Effector memory CD4-positive, alpha-beta T cell (primary cell): ENCODE results near the gene BDKRB2.

Source experiments
- DNase-seq, 3 donors: peaks; one replicate each; pipeline ENCODE4 v3.0.0-alpha.2; 2020
- H3K27ac ChIP-seq: 2 replicates; pipeline ENCODE4 v1.7.0; 2013; ENCODE audit warnings: mild to moderate bottlenecking, low read length, moderate library complexity; ENCODE audit not compliant: insufficient read depth, poor library complexity, severe bottlenecking
- H3K27me3 ChIP-seq: replicated peaks from 2 replicates; pipeline ENCODE4 v1.7.0; 2013; ENCODE audit warnings: mild to moderate bottlenecking, low read length; ENCODE audit not compliant: insufficient read depth, control insufficient read depth, poor library complexity, severe bottlenecking
- H3K36me3 ChIP-seq: 2 replicates; pipeline ENCODE4 v1.7.0; 2013; ENCODE audit warnings: mild to moderate bottlenecking, low read length, moderate library complexity; ENCODE audit not compliant: control insufficient read depth, insufficient read depth
- H3K4me1 ChIP-seq: 2 replicates; pipeline ENCODE4 v1.7.0; 2013; ENCODE audit warnings: low read length, mild to moderate bottlenecking; ENCODE audit not compliant: control insufficient read depth, insufficient read depth, poor library complexity, severe bottlenecking
- H3K4me3 ChIP-seq: 2 replicates; pipeline ENCODE4 v1.7.0; 2013; ENCODE audit warnings: low read length, low read depth, mild to moderate bottlenecking; ENCODE audit not compliant: insufficient read depth, poor library complexity, severe bottlenecking
- H3K9me3 ChIP-seq: 2 replicates; pipeline ENCODE4 v1.7.0; 2013; ENCODE audit warnings: mild to moderate bottlenecking, low read length, moderate library complexity; ENCODE audit not compliant: control insufficient read depth

Gene BDKRB2

DNA sequence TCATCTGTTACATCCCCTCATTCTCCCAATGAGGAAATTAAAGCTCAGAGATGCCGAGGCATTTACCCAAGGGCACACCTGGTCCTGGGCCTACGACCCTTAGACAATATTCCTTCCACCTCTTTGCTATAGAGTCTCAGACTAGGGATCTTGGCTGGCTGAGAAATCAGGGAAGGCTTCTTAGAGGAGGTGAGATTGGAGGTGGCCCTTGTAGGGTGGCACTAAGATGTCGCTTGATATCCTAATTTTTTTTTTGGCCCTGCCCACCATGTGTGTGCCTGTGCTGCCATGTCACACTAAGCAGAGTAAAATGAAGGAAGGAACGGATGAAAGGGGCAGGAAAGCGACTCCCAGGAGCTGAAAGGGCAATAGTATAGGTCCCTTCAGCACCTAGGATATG lies 20.6 kb downstream of the BDKRB2 start:
- Histone ChIP-seq H3K9me3 (no peaks in the 10 kb centered on the region), H3K36me3 (no peaks in the 10 kb centered on the region), H3K27me3 (no peaks in the 10 kb centered on the region), H3K4me3 (no peak overlapping the region), H3K27ac (no peak overlapping the region), H3K4me1 (no peaks in the 10 kb centered on the region)
- DNase-seq: no peak

DNA sequence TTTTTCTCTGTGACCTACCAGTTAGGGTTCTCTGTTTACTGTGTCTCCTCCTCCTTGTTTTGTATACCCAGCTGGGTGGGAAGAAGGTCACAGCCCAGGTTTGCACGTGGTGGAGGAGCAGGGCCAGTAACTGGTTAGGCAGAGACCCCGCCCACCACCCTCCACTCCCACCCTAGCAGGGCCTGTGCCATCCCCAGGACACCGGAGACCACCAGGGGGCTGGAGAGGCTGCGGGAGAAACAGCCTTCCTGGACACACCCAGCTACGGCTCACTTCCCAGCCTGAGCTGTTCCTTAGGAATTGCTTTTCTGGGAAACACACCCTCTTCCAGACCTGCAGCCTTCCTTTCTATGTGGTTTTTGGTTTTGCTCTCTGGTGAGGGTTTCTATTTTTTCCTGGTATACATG lies 21.1 kb downstream of the BDKRB2 start:
- Histone ChIP-seq H3K27ac (no peak overlapping the region), H3K27me3 (no peaks in the 10 kb centered on the region), H3K9me3 (no peaks in the 10 kb centered on the region), H3K36me3 (no peaks in the 10 kb centered on the region), H3K4me3 (no peak overlapping the region), H3K4me1 (no peaks in the 10 kb centered on the region)
- DNase-seq: no peak

DNA sequence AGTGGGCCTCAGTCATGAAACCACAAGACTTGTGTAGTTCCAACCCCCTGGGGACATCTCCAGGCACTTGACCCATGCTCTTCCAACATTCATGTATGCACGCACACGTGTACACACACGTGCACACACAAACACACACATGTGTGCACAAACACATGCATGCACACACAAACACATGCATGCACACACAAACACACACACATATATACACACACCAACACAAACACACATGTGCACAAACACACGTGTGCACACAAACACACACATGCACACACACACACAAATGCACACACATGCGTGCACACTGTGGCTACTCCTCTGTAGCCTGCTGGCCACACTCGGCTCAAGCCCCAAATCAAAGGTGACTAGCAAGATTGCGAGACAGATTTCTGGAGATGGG lies 22.8 kb downstream of the BDKRB2 start:
- Histone ChIP-seq H3K9me3 (no peaks in the 10 kb centered on the region), H3K36me3 (no peaks in the 10 kb centered on the region), H3K4me3 (no peak overlapping the region), H3K27me3 (no peaks in the 10 kb centered on the region), H3K4me1 (no peaks in the 10 kb centered on the region), H3K27ac (no peak overlapping the region)
- DNase-seq: no peak

DNA sequence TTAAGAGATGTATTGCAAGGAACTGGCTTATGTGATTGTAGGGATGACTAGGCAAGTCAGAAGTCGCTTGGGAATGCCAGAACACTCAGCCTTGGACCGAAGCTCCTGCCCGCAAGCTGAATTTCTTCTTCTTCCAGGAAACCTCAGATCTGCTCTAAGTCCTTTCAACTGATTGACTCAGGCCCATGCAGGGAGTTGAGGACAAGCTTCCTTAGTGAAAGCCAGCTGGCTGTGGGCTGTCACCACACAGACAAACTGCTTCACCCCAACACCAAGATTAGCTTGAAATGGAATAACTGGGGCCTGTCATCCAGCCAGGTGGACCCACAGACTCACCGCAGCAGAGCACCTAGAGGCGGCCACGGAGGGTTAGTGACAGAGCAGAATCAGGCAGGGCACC lies 24.7 kb downstream of the BDKRB2 start:
- no peaks in the 10 kb centered on the region for H3K36me3 ChIP-seq
- no peak for DNase-seq
- H3K4me3 ChIP-seq: no peak overlapping the region
- no peaks in the 10 kb centered on the region for H3K4me1 ChIP-seq
- no peaks in the 10 kb centered on the region for H3K27me3 ChIP-seq
- H3K9me3 ChIP-seq: no peaks in the 10 kb centered on the region
- H3K27ac ChIP-seq: no peak overlapping the region

DNA sequence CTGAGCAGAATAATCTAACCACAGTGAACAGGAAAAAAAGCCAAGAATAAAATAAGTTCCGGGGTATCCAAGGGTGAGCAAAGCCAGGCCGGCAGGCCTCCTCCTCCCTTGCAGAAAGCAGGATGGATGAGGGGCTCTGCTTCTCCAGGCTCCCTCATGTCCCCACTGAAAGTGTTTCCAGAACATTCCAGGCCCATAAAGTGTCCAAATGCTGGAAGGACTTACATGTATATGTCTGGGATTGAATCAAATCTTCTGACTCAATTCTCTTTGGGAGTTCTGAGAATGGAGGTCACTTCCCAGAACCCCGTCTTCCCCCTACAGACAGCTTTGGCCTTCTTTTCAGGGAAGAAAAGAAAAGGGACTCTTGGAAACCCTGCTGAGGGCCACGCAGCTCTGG lies 26.4 kb downstream of the BDKRB2 start:
- no peak for DNase-seq
- no peak overlapping the region for H3K4me3 ChIP-seq

DNA sequence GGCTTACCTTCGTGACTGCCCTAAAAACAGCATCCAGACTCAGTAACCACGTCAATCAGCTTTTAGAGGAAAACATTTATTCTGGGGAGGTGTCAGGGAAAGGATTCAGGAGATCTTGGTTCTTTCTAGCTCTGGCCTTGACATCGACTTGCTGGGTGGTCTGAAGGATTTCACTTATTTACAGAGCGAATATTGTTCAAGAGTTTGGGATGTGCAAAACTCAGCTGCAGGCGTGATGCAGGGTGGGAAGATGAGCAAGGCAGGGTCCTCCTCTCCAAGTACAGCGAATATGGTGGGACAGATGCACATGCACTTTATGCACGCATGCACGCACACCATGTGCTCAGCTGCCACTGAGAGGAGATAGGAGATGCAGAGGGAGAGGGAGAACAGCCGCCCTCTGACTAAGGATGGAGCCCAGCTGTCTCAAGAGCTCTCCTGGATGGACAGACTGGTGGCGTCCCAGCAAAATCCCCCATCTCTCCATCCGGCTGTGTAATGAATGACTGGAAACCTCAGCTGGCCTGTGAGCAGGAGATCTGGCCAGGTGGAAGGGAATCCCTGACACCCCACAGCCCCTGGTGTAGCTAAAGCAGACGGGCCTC lies 27.0 kb downstream of the BDKRB2 start:
- Histone ChIP-seq H3K9me3 (no peaks in the 10 kb centered on the region), H3K27me3 (no peaks in the 10 kb centered on the region), H3K4me1 (no peaks in the 10 kb centered on the region), H3K36me3 (no peaks in the 10 kb centered on the region), H3K27ac (no peak overlapping the region), H3K4me3 (no peak overlapping the region)
- no peak for DNase-seq

More for the DNA sequence above, 26.4 kb downstream of the BDKRB2 start:
- Histone ChIP-seq H3K27me3 (no peaks in the 10 kb centered on the region), H3K27ac (no peak overlapping the region), H3K36me3 (no peaks in the 10 kb centered on the region), H3K9me3 (no peaks in the 10 kb centered on the region), H3K4me1 (no peaks in the 10 kb centered on the region)

DNA sequence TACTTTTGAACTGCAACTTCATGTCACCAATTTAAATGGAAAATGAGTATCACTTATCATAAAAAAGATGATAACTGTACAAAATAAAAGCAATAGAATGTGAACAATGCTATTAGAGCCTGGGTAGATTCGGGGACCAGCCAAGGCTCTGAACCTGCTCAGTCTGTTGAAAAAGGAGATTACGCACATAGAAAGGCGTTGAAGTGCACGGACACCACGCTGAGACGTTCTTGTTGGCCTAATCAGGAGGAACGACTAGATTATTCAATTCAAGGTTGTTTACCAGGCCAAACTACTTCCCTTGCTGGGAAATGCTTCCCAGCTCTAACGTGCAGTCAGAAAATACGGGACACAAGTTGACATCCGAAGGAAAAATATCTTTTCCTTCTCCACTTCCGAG lies 27.9 kb downstream of the BDKRB2 start:
- Histone ChIP-seq H3K36me3 (no peaks in the 10 kb centered on the region), H3K27me3 (no peaks in the 10 kb centered on the region)

DNA sequence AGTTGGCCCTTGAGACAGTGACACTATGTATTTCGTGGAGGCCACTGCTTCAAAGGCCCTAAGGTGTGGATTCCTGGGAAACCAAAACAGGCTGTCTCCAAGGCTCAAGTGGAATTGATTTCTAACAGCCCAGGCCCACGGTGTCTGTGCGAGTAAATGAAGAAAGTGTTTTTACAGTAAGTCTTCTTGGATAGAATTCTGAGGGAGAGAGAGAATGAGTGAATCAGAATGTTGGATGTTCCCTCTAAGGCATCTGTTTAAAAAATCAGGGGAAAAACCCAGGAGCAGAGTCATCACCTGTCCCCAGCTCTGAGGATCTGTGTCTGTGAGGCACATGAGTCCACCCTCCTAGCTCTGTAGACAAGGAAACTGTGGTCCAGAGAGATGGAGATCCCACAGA lies 29.0 kb downstream of the BDKRB2 start:
- Histone ChIP-seq H3K27me3 (no peaks in the 10 kb centered on the region), H3K4me1 (no peaks in the 10 kb centered on the region), H3K27ac (no peak overlapping the region), H3K4me3 (no peak overlapping the region), H3K9me3 (no peaks in the 10 kb centered on the region), H3K36me3 (no peaks in the 10 kb centered on the region)
- DNase-seq: no peak

More for the DNA sequence above, 27.9 kb downstream of the BDKRB2 start:
- H3K27ac ChIP-seq: no peak overlapping the region
- no peak for DNase-seq
- no peaks in the 10 kb centered on the region for H3K9me3 ChIP-seq
- no peak overlapping the region for H3K4me3 ChIP-seq
- no peaks in the 10 kb centered on the region for H3K4me1 ChIP-seq

DNA sequence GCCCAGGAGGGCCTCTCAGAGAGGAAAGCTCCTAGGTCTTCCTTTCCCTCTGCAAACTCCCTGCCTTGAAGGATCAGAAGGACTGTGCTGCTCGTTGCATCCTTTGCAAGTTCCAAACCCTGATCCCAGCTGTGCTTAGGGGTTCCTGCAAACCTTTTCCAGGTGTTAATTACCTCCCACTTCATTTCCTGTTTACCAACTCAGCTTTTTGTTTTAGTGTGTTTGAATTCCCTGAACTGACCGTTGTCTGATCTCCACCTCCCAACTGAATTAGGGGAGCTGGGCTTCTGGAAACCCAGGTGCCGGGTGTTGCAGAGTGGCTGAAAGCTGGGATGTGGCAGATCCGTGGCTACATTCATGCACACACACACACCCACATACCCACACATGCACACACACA lies 30.8 kb downstream of the BDKRB2 start:
- no peaks in the 10 kb centered on the region for H3K36me3 ChIP-seq
- H3K9me3 ChIP-seq: no peaks in the 10 kb centered on the region
- H3K27me3 ChIP-seq: no peaks in the 10 kb centered on the region
- DNase-seq: no peak
- H3K27ac ChIP-seq: no peak overlapping the region
- no peak overlapping the region for H3K4me3 ChIP-seq
- no peaks in the 10 kb centered on the region for H3K4me1 ChIP-seq

DNA sequence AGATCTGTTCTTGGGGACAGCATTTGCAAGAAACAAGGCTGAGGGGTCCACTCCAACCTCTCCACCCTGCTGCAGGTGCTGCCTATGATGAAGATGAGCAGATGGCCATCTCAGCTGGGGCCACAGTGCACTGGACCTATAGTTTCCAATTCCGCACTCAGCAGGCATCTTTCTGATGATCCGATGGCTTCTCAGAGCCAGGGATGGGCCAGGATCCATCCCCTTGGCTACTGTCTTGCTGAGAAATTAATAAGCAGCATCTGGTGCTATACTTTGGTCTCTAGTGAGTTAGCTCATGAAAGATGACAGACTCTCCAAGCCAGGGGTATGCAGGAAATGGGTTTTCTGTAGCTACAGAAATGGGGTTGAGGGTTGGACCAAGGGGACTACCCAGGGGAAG lies 33.0 kb downstream of the BDKRB2 start:
- no peak overlapping the region for H3K4me3 ChIP-seq
- no peak overlapping the region for H3K27ac ChIP-seq
- no peaks in the 10 kb centered on the region for H3K36me3 ChIP-seq
- no peaks in the 10 kb centered on the region for H3K27me3 ChIP-seq
- no peaks in the 10 kb centered on the region for H3K9me3 ChIP-seq
- no peak for DNase-seq
- no peaks in the 10 kb centered on the region for H3K4me1 ChIP-seq
